ENCODE results near the gene EXOSC7. TPM values are rescaled to one million over a fixed set of nuclear protein-coding genes. Genes with fewer than 3 reads are reported as not detected.
"Not testable (repeated sequence)": the region's sequence is repeated elsewhere in the genome, so short reads cannot be mapped to it uniquely, and the experiment has no call there.

Gene EXOSC7
- polyA plus RNA-seq (ENCODE audit: insufficient read length in 3 of 3): 10 to 100 TPM; 47.3 to 54.9 (median 48.8) TPM
- long read RNA-seq, donor 1, transcript EXOSC7-201 (8 exons, 1,055 nt): major isoform, 8 of 12 reads
- long read RNA-seq, donor 1, partial matches to known transcripts: 0 of 12 reads
- long read RNA-seq, donor 1, other reads (novel, unspliced or antisense): 0 of 12 reads
- long read RNA-seq, donor 2, transcript EXOSC7-201 (8 exons, 1,055 nt): major isoform, 14 of 15 reads
- long read RNA-seq, donor 2, partial matches to known transcripts: 0 of 15 reads
- long read RNA-seq, donor 2, other reads (novel, unspliced or antisense): 0 of 15 reads
- long read RNA-seq, donor 3, transcript EXOSC7-201 (8 exons, 1,055 nt): major isoform, 24 of 31 reads
- long read RNA-seq, donor 3, partial matches to known transcripts: 0 of 31 reads
- long read RNA-seq, donor 3, other reads (novel, unspliced or antisense): 0 of 31 reads
- long read RNA-seq, donor 4, transcript EXOSC7-209 (3 exons, 1,647 nt): major isoform, 9 of 22 reads
- long read RNA-seq, donor 4, transcript EXOSC7-201 (8 exons, 1,055 nt): minor isoform, 6 of 22 reads
- long read RNA-seq, donor 4, transcript EXOSC7-210 (9 exons, 1,395 nt): minor isoform, 5 of 22 reads
- long read RNA-seq, donor 4, partial matches to known transcripts: 0 of 22 reads
- long read RNA-seq, donor 4, other reads (novel, unspliced or antisense): 0 of 22 reads
- long read RNA-seq, donor 5: 0 reads
- long read RNA-seq, donor 6, transcript EXOSC7-201 (8 exons, 1,055 nt): major isoform, 14 of 26 reads
- long read RNA-seq, donor 6, partial matches to known transcripts: 8 of 26 reads
- long read RNA-seq, donor 6, other reads (novel, unspliced or antisense): 0 of 26 reads
- long read RNA-seq, donor 7, transcript EXOSC7-201 (8 exons, 1,055 nt): major isoform, 17 of 22 reads
- long read RNA-seq, donor 7, partial matches to known transcripts: 0 of 22 reads
- long read RNA-seq, donor 7, other reads (novel, unspliced or antisense): 0 of 22 reads
- long read RNA-seq, donor 8, transcript EXOSC7-201 (8 exons, 1,055 nt): major isoform, 24 of 36 reads
- long read RNA-seq, donor 8, transcript EXOSC7-210 (9 exons, 1,395 nt): minor isoform, 8 of 36 reads
- long read RNA-seq, donor 8, partial matches to known transcripts: 0 of 36 reads
- long read RNA-seq, donor 8, other reads (novel, unspliced or antisense): 0 of 36 reads
- long read RNA-seq, donor 9, transcript EXOSC7-201 (8 exons, 1,055 nt): major isoform, 15 of 38 reads
- long read RNA-seq, donor 9, partial matches to known transcripts: 0 of 38 reads
- long read RNA-seq, donor 9, other reads (novel, unspliced or antisense): 18 of 38 reads
- long read RNA-seq, donor 10, transcript EXOSC7-201 (8 exons, 1,055 nt): major isoform, 17 of 21 reads
- long read RNA-seq, donor 10, partial matches to known transcripts: 0 of 21 reads
- long read RNA-seq, donor 10, other reads (novel, unspliced or antisense): 0 of 21 reads
- long read RNA-seq, donor 11, transcript EXOSC7-201 (8 exons, 1,055 nt): major isoform, 14 of 15 reads
- long read RNA-seq, donor 11, partial matches to known transcripts: 0 of 15 reads
- long read RNA-seq, donor 11, other reads (novel, unspliced or antisense): 0 of 15 reads
- long read RNA-seq, donor 12, partial matches to known transcripts: 7 of 14 reads
- long read RNA-seq, donor 12, other reads (novel, unspliced or antisense): 0 of 14 reads
- long read RNA-seq, donor 13, transcript EXOSC7-201 (8 exons, 1,055 nt): major isoform, 21 of 38 reads
- long read RNA-seq, donor 13, partial matches to known transcripts: 12 of 38 reads
- long read RNA-seq, donor 13, other reads (novel, unspliced or antisense): 0 of 38 reads
- long read RNA-seq, donor 14, transcript EXOSC7-201 (8 exons, 1,055 nt): major isoform, 13 of 18 reads
- long read RNA-seq, donor 14, partial matches to known transcripts: 0 of 18 reads
- long read RNA-seq, donor 14, other reads (novel, unspliced or antisense): 0 of 18 reads
- long read RNA-seq, donor 15, transcript EXOSC7-201 (8 exons, 1,055 nt): major isoform, 10 of 13 reads
- long read RNA-seq, donor 15, partial matches to known transcripts: 0 of 13 reads
- long read RNA-seq, donor 15, other reads (novel, unspliced or antisense): 0 of 13 reads
- long read RNA-seq, donor 16, transcript EXOSC7-209 (3 exons, 1,647 nt): minor isoform, 7 of 53 reads
- long read RNA-seq, donor 16, transcript EXOSC7-210 (9 exons, 1,395 nt): minor isoform, 10 of 53 reads
- long read RNA-seq, donor 16, transcript EXOSC7-201 (8 exons, 1,055 nt): major isoform, 28 of 53 reads
- long read RNA-seq, donor 16, partial matches to known transcripts: 5 of 53 reads
- long read RNA-seq, donor 16, other reads (novel, unspliced or antisense): 0 of 53 reads

- peak in 9 of 11 donors; percentile 70 to 87 (median 85) for DNase-seq (ENCODE audit: extremely low read depth in 1 of 11, low read depth in 9 of 11, low spot score in 4 of 11)
Measured at GRCh38 chr3:44976002-44976815, at the start of gene EXOSC7, which contains the start of gene ZDHHC3. EXOSC7 (plus strand) TSS chr3:44976244; CDS start chr3:44976278, 34 bp downstream. ZDHHC3 (minus strand) TSS chr3:44976174; CDS start chr3:44959436, 16,738 bp downstream.

- no peak for DNase-seq (ENCODE audit: extremely low read depth in 1 of 11, low read depth in 9 of 11, low spot score in 4 of 11)
Measured at GRCh38 chr3:44926921-44927320, 49.1 kb upstream of the EXOSC7 start.

DNA sequence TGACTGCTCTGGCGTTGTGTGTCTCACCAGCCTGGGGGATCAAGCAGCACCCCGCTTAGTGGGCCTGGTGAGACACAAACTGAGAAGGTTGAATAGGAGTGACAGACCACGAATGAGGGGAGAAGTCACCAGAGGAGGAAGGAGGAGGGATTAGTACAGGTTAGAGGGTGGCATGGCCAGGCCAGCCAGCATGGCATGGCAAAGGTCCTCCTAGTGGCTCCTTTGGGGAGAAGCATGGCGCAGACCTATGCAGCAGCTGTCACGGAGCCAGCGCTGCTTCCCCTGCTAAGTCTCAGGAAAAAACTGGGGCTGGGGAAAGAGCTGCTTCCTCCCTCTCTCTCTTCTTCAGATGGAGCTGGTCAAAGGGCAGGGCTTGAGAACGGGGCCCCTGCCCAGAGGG is 48.7 kb upstream of the EXOSC7 start:
- no peak for DNase-seq (ENCODE audit: extremely low read depth in 1 of 11, low read depth in 9 of 11, low spot score in 4 of 11)

- DNase-seq (ENCODE audit: extremely low read depth in 1 of 11, low read depth in 9 of 11, low spot score in 4 of 11): no peak
Measured at GRCh38 chr3:44929782-44930181, 46.3 kb upstream of the EXOSC7 start.

GRCh38 chr3:44930911-44931310 is 45.1 kb upstream of the EXOSC7 start:
- DNase-seq (ENCODE audit: extremely low read depth in 1 of 11, low read depth in 9 of 11, low spot score in 4 of 11): no peak

GRCh38 chr3:44931791-44932190 is 44.3 kb upstream of the EXOSC7 start:
- no peak for DNase-seq (ENCODE audit: extremely low read depth in 1 of 11, low read depth in 9 of 11, low spot score in 4 of 11)

DNA sequence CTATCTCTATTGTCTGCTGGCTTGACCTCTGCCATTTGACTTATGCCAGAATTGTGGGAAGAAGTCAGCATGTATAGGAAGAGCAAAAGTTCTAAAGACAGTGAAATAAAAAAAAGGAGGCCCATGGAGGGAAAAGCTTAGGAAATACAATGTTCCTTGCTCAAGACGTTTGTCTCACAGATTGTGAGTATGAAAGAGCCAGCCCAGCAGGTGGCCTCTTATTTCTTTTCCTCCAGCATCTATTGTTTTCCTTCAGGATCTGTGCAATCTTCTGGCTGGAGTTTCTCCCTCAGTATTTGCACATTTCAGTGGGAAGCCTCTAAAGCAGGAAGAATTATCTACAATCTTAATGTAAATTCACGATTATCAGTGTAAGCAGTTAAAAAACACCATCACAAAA is 43.8 kb upstream of the EXOSC7 start:
- no peak for DNase-seq (ENCODE audit: extremely low read depth in 1 of 11, low read depth in 9 of 11, low spot score in 4 of 11)

GRCh38 chr3:44932986-44933944 is 42.8 kb upstream of the EXOSC7 start:
- no peak for DNase-seq (ENCODE audit: extremely low read depth in 1 of 11, low read depth in 9 of 11, low spot score in 4 of 11)

DNA sequence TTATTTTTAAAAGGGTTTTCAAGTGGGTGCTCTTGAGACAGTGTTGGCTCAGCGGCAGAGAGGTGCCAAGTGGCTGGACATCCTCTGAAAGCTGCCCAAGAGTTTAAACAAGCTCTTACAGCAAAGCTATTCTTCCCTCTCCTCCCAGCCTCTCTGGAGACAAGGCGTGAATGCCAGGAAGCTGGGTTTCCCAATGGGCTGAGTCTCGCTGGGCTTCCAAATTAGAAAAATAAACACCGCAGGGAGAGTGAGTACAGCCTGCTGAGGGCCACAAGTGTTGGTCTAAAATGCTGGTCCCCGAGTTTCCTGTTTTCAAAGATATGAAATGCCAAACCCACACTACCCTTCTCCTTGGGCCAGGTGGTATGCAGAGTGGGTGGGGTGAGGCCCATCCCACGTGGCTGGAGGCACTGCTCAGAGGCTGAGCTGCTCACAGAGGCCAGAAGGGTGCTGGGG is 36.4 kb upstream of the EXOSC7 start:
- DNase-seq (ENCODE audit: extremely low read depth in 1 of 11, low read depth in 9 of 11, low spot score in 4 of 11): no peak

- DNase-seq (ENCODE audit: extremely low read depth in 1 of 11, low read depth in 9 of 11, low spot score in 4 of 11): no peak
Measured at GRCh38 chr3:44942202-44942921, 33.7 kb upstream of the EXOSC7 start.

DNA sequence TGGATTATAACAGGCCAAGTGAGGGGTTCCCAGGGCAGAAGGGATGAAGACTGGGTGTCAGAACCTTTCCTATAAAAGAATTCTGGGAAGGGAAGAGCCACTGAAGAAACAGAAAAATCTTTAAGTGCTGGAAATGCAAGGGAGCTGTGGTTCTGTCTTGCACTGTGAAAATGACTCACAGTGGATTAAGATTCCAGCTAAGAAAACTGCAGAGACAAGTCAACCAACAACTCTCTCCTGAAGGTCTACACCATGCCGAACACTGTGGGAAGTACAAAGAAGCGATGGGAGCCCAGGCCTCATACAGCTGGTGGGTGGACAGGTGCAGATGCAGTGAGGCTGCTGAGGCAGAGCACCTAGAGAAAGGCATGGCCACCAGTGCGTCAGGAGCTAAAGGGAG is 27.8 kb upstream of the EXOSC7 start:
- DNase-seq (ENCODE audit: extremely low read depth in 1 of 11, low read depth in 9 of 11, low spot score in 4 of 11): no peak

GRCh38 chr3:44949770-44950169 is 26.3 kb upstream of the EXOSC7 start:
- DNase-seq (ENCODE audit: extremely low read depth in 1 of 11, low read depth in 9 of 11, low spot score in 4 of 11): not testable (repeated sequence)

DNA sequence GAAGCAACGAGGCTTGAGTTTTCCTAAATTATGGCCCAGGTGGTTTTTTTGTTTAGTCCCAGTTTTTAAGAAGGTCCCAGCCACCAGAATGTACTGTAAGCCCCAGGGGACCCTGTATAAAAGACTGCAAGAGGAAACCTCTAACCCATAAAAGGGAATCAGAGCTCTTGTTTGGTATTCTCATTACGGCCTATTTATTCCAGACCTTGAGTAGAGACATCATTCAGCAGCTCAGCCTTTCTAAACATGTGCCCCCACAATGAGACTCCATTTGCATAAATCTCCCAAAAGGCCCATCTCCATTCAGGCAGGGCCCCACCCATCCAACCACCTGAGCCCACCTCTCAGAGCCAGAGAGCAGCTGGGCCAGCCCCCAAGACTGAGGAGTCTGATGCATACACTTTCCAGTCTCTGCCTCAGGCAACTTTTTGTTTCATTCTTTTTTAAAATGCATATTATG is 25.7 kb upstream of the EXOSC7 start:
- no peak for DNase-seq (ENCODE audit: extremely low read depth in 1 of 11, low read depth in 9 of 11, low spot score in 4 of 11)

DNA sequence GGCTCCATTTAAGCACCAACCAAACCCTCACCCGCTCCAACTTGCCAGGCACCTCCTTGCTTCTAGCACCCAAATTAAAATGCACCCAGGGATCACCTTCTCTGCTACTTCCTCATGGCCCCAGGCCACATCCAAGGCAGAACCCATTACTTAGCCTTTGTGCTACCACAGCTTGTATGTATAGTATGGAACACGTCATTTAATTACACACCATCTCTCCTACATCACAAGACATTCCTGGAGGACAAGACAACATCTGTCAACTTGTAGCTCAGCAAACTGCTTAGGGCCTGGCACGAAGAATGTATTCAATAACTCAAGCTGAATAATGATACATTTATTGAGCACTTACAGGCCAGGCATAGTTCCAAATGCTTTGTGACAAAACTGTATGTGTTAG is 23.4 kb upstream of the EXOSC7 start:
- no peak for DNase-seq (ENCODE audit: extremely low read depth in 1 of 11, low read depth in 9 of 11, low spot score in 4 of 11)
